SK-N-MC (cell line): Measurements from ENCODE around the gene FHAD1.
"Not testable (repeated sequence)": the region's sequence is repeated elsewhere in the genome, so short reads cannot be mapped to it uniquely, and the experiment has no call there.

Source experiments
- DNase-seq: peaks from one replicate; pipeline ENCODE4 v3.0.0-alpha.2; 2011; ENCODE audit warnings: low read depth, low spot score
- H3K27ac ChIP-seq: fragments of 200-600 bp; sonication (generic); 2 replicates; pipeline ENCODE4 v1.5.1; 2016; ENCODE audit warnings: mixed run types
- H3K36me3 ChIP-seq: fragments of 200-600 bp; sonication (generic); 2 replicates; pipeline ENCODE4 v1.6.1; 2017; ENCODE audit warnings: antibody characterized with exemption, low read length, mixed read lengths; ENCODE audit not compliant: insufficient read depth
- H3K4me3 ChIP-seq: fragments of 200-600 bp; sonication (generic); 2 replicates; pipeline ENCODE4 v1.5.1; 2016
- H3K9ac ChIP-seq: fragments of 200-600 bp; sonication (generic); 2 replicates; pipeline ENCODE4 v1.8.0; 2017; ENCODE audit warnings: mixed run types, mixed read lengths; ENCODE audit not compliant: insufficient read length
- H3K9me3 ChIP-seq: fragments of 200-600 bp; sonication (generic); 2 replicates; pipeline ENCODE4 v1.6.1; 2017; ENCODE audit warnings: low read depth, mild to moderate bottlenecking, antibody characterized with exemption, low read length, moderate library complexity, mixed read lengths
- EZH2 ChIP-seq: fragments of 200-600 bp; sonication (generic); IDR thresholded peaks from one replicate; pipeline ENCODE4 v1.6.1; 2017; ENCODE audit warnings: antibody characterized with exemption
- FOXP2 ChIP-seq: optimal IDR thresholded peaks from 2 replicates; pipeline ENCODE3; 2011; ENCODE audit warnings: mild to moderate bottlenecking, moderate library complexity; ENCODE audit not compliant: insufficient read depth; ENCODE audit errors: extremely low read length, control extremely low read depth
- POLR2AphosphoS5 ChIP-seq: IDR thresholded peaks from 2 replicates; pipeline ENCODE4 v1.6.1; 2012; ENCODE audit warnings: mild to moderate bottlenecking, low read depth, low read length, borderline replicate concordance

Gene FHAD1

GRCh38 chr1:15425521-15425920 lies 178.5 kb downstream of the FHAD1 start:
- no peak for DNase-seq
- Histone ChIP-seq H3K36me3 (peaks cover 5% of the 10 kb centered on the region; the same call in 1 of the 2 replicates), H3K9ac (no peak overlapping the region), H3K4me3 (no peak overlapping the region), H3K27ac (no peak overlapping the region), H3K9me3 (no peaks in the 10 kb centered on the region)
- TF ChIP-seq EZH2, result no peak
- no peak for TF ChIP-seq FOXP2
- TF ChIP-seq POLR2AphosphoS5, result no peak

GRCh38 chr1:15425958-15426357 lies 178.9 kb downstream of the FHAD1 start:
- Histone ChIP-seq H3K4me3 (no peak overlapping the region), H3K36me3 (peaks cover 1% of the 10 kb centered on the region; the same call in 1 of the 2 replicates), H3K27ac (no peak overlapping the region), H3K9ac (no peak overlapping the region), H3K9me3 (no peaks in the 10 kb centered on the region)
- TF ChIP-seq EZH2, result no peak
- TF ChIP-seq POLR2AphosphoS5, result no peak
- TF ChIP-seq FOXP2, result no peak
- DNase-seq, result no peak

GRCh38 chr1:15426492-15427279 lies 179.7 kb downstream of the FHAD1 start:
- DNase-seq, result no peak
- Histone ChIP-seq H3K9ac (no peak overlapping the region), H3K36me3 (no peaks in the 10 kb centered on the region), H3K9me3 (no peaks in the 10 kb centered on the region), H3K4me3 (no peak overlapping the region), H3K27ac (no peak overlapping the region)
- TF ChIP-seq FOXP2, result no peak

- no peak overlapping the region for H3K27ac ChIP-seq
- no peaks in the 10 kb centered on the region for H3K36me3 ChIP-seq
- no peaks in the 10 kb centered on the region for H3K9me3 ChIP-seq
- no peak for DNase-seq
- H3K9ac ChIP-seq, result no peak overlapping the region
- H3K4me3 ChIP-seq, result no peak overlapping the region
- TF ChIP-seq POLR2AphosphoS5 (no peak), EZH2 (no peak), FOXP2 (no peak)
These were observed 180.2 kb downstream of the FHAD1 start for GRCh38 chr1:15427280-15427666.

GRCh38 chr1:15428252-15428651 lies 181.2 kb downstream of the FHAD1 start:
- not testable (repeated sequence) for H3K36me3 ChIP-seq, H3K27ac ChIP-seq

GRCh38 chr1:15428815-15429435 lies 181.9 kb downstream of the FHAD1 start:
- no peak for DNase-seq

More at GRCh38 chr1:15428252-15428651, 181.2 kb downstream of the FHAD1 start:
- not testable (repeated sequence) for H3K9me3 ChIP-seq, H3K4me3 ChIP-seq, DNase-seq, H3K9ac ChIP-seq

GRCh38 chr1:15429701-15430149 lies 182.7 kb downstream of the FHAD1 start:
- H3K9ac ChIP-seq, result no peak overlapping the region
- DNase-seq, result no peak
- H3K9me3 ChIP-seq, result no peaks in the 10 kb centered on the region
- H3K27ac ChIP-seq, result no peak overlapping the region; the same call in 1 of the 2 replicates
- H3K4me3 ChIP-seq, result no peak overlapping the region
- no peak for TF ChIP-seq FOXP2
- TF ChIP-seq EZH2, result no peak
- TF ChIP-seq POLR2AphosphoS5, result no peak
- no peaks in the 10 kb centered on the region for H3K36me3 ChIP-seq

More at GRCh38 chr1:15428815-15429435, 181.9 kb downstream of the FHAD1 start:
- Histone ChIP-seq H3K36me3 (no peaks in the 10 kb centered on the region), H3K9ac (no peak overlapping the region), H3K9me3 (no peaks in the 10 kb centered on the region), H3K27ac (no peak overlapping the region), H3K4me3 (no peak overlapping the region)
- TF ChIP-seq FOXP2 (no peak), EZH2 (no peak), POLR2AphosphoS5 (no peak)

- no peaks in the 10 kb centered on the region for H3K36me3 ChIP-seq
- H3K4me3 ChIP-seq, result no peak overlapping the region
- no peak overlapping the region for H3K27ac ChIP-seq
- no peak for DNase-seq
- no peak overlapping the region for H3K9ac ChIP-seq
- no peaks in the 10 kb centered on the region for H3K9me3 ChIP-seq
- TF ChIP-seq EZH2 (no peak), FOXP2 (no peak), POLR2AphosphoS5 (no peak)
These were observed 184.0 kb downstream of the FHAD1 start for GRCh38 chr1:15430787-15431570.
